ENCODE data around the gene SMPD1. TPM values are rescaled to one million over a fixed set of nuclear protein-coding genes. Genes with fewer than 3 reads are reported as not detected.

Gene SMPD1
- total RNA-seq, 1 donor from 2014 or later: 60.6 TPM

DNA sequence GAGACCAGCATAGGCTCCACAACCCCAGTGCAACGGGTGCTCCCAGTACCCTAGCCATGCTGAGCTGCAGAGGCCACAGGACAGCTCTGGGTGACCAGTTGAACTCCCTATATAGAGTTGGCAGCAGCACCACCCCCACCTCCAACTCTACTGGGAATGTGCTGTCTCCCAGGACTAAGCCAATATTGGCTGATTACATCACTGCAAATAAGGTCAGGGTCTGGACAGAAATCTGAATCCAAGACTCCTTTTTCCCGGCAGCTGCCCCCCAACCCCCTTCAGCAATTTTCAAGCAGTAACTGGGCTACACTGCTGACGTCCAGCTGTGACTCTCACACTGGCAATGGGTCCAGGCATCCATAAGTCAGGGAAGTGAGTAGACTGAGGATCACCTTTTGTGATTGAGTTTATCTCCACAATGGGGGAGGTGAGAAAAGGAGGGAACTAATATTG lies 50.7 kb downstream of the SMPD1 start, which contains the start of gene HPX:
Gene HPX, minus strand, starts transcription at position 82 of the 453 bp plus-strand sequence. Its CDS starts 24 bp downstream, at position 58.
- ATAC-seq (no peak), DNase-seq (ENCODE audit: missing footprints) (no peak)
- intact Hi-C loops (cut with DNase I): loop anchor here (5.0 kb wide), 1 partner anchor 66 kb away; no protein-coding TSS in a partner anchor

GRCh38 chr11:6442441-6442840 lies 52.2 kb downstream of the SMPD1 start:
- intact Hi-C loops (cut with DNase I): loop anchor here (5.0 kb wide), 1 partner anchor 65 kb away; no protein-coding TSS in a partner anchor
- ATAC-seq (no peak), DNase-seq (ENCODE audit: missing footprints) (no peak)

DNA sequence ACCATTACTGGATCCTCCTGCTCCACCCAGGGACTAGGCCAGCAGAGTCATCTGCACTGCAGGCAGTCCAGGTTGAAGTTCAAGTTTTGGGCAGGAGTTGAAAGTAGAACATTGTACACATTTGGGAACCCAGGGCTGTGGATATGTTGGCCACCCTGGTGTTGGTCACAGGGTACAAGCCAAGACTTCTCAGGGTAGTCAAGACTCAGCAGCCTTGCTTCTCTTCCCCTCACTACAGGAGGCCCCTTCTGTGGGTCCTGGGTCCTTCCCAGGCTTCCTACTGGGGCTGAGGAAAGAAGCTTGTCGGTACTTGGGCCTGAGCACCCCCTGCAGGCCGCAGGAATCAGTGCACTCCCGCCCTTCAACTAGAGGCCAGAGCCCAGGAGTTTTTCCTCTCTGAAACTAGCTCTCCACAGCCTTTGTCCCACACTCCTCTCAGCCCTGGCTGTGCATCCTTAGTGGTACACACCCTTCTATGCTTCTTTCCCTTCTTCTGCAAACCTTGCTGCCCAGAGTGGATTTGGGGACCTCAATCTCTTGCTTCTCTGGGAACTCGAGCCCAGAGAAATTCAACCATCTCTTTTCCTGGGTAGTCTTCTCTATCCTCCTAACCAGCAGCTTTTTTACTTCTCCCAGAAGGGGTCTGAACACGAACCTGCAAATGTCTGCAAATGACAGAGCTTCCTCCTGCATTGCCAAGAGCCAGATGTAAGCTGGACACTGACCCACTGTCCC lies 53.2 kb downstream of the SMPD1 start:
- intact Hi-C loops (cut with DNase I): loop anchor here (1.0 to 5.0 kb wide), 2 partner anchors 64 kb away; no protein-coding TSS in a partner anchor
- no peak for DNase-seq (ENCODE audit: missing footprints)
- ATAC-seq: peak; percentile 76

Other genes starting within 250 kb of the SMPD1 start
- not detected for gene OR52B2, start 220.1 kb upstream of the SMPD1 start, total RNA-seq
- not detected for gene OR52W1, start 191.2 kb upstream of the SMPD1 start, total RNA-seq
- not detected for gene C11orf42, start 184.9 kb upstream of the SMPD1 start, total RNA-seq
- gene FHIP1B, start 155.8 kb upstream of the SMPD1 start, total RNA-seq: 13.3 TPM
- gene CNGA4, start 151.4 kb upstream of the SMPD1 start, total RNA-seq: not detected
- not detected for gene CCKBR, start 130.6 kb upstream of the SMPD1 start, total RNA-seq
- gene CAVIN3, start 70.0 kb upstream of the SMPD1 start, total RNA-seq: 42.5 TPM
- gene APBB1, start 28.6 kb downstream of the SMPD1 start, total RNA-seq: 85.5 TPM
- not detected for gene HPX, start 50.5 kb downstream of the SMPD1 start, total RNA-seq
- gene TRIM3, start 83.5 kb downstream of the SMPD1 start, total RNA-seq: 12.5 TPM
- gene ARFIP2, start 90.9 kb downstream of the SMPD1 start, total RNA-seq: 15.1 TPM
- gene TIMM10B, start 91.0 kb downstream of the SMPD1 start, total RNA-seq: 14.1 TPM
- 3.9 TPM for gene DNHD1, start 106.8 kb downstream of the SMPD1 start, total RNA-seq
- 22.9 TPM for gene RRP8, start 213.1 kb downstream of the SMPD1 start, total RNA-seq
- gene ILK, start 213.3 kb downstream of the SMPD1 start, total RNA-seq: 233 TPM
- 90.9 TPM for gene TAF10, start 221.7 kb downstream of the SMPD1 start, total RNA-seq
- 81.5 TPM for gene TPP1, start 228.9 kb downstream of the SMPD1 start, total RNA-seq

Measured in Right ventricle myocardium inferior (tissue), 1 donor.